WTC11 (cell line): ENCODE measurements around the gene FAM177A1. TPM values are rescaled to one million over a fixed set of nuclear protein-coding genes. Genes with fewer than 3 reads are reported as not detected.

Source experiments
- ATAC-seq: fragments of 200-7000 bp; cut with Tn5 transposase; 2 replicates; pipeline ENCODE4 v1.10.0; 2021; ENCODE audit warnings: mild to moderate bottlenecking, moderate library complexity
- CTCF ChIA-PET: fragments of 300-600 bp; sonication (Branson Sonifier 250); formaldehyde crosslinking; loops from one replicate; lab custom pipeline; 2021; ENCODE audit warnings: antibody characterized with exemption; lab: Charles Lee
- POLR2A ChIA-PET: fragments of 350-600 bp; sonication (Branson Sonifier 250); formaldehyde crosslinking; loops from one replicate; lab custom pipeline; 2021; ENCODE audit warnings: antibody characterized with exemption; lab: Charles Lee
- DNase-seq: peaks from one replicate; pipeline ENCODE4 v3.0.0; 2021; ENCODE audit warnings: low spot score
- H3K27ac Mint-ChIP-seq: 2 replicates; pipeline ENCODE4 v1.8.0; 2021; ENCODE audit warnings: mixed read lengths
- H3K27me3 Mint-ChIP-seq: 2 replicates; pipeline ENCODE4 v1.8.0; 2021; ENCODE audit warnings: low read depth, mild to moderate bottlenecking, moderate library complexity, mixed read lengths
- H3K36me3 Mint-ChIP-seq: 2 replicates; pipeline ENCODE4 v1.8.0; 2021; ENCODE audit warnings: mixed read lengths
- H3K4me1 Mint-ChIP-seq: 2 replicates; pipeline ENCODE4 v1.8.0; 2022; ENCODE audit warnings: mixed read lengths
- H3K4me3 Mint-ChIP-seq: 2 replicates; pipeline ENCODE4 v1.8.0; 2021; ENCODE audit warnings: mild to moderate bottlenecking, moderate library complexity, mixed read lengths
- H3K9me3 Mint-ChIP-seq: 2 replicates; pipeline ENCODE4 v1.8.0; 2021; ENCODE audit warnings: mixed read lengths
- CREB1 ChIP-seq: sonication (generic); formaldehyde crosslinking; IDR thresholded peaks from 2 replicates; pipeline ENCODE4 v1.8.0; 2023; ENCODE audit warnings: mild to moderate bottlenecking, missing genetic modification reagents
- EMX1 ChIP-seq: fragments of 250-450 bp; sonication (Bioruptor Pico); IDR thresholded peaks from 2 replicates; pipeline ENCODE4 v1.8.0; 2021; ENCODE audit warnings: mild to moderate bottlenecking
- ESRRA ChIP-seq: sonication (generic); formaldehyde crosslinking; IDR thresholded peaks from 2 replicates; pipeline ENCODE4 v1.8.1; 2022; ENCODE audit warnings: mild to moderate bottlenecking, missing genetic modification reagents, borderline replicate concordance
- ETV6 ChIP-seq: sonication (generic); formaldehyde crosslinking; IDR thresholded peaks from 2 replicates; pipeline ENCODE4 v1.8.1; 2022; ENCODE audit warnings: mild to moderate bottlenecking, missing genetic modification reagents
- NFE2L1 ChIP-seq: sonication (generic); formaldehyde crosslinking; IDR thresholded peaks from 2 replicates; pipeline ENCODE4 v1.8.1; 2023; ENCODE audit warnings: missing genetic modification reagents
- NR2C2 ChIP-seq: sonication (generic); formaldehyde crosslinking; IDR thresholded peaks from 2 replicates; pipeline ENCODE4 v1.8.0; 2022; ENCODE audit warnings: mild to moderate bottlenecking, missing genetic modification reagents
- OVOL2 ChIP-seq: fragments of 250-450 bp; sonication (Bioruptor Pico); IDR thresholded peaks from 2 replicates; pipeline ENCODE4 v1.9.0; 2021; ENCODE audit warnings: mild to moderate bottlenecking, borderline replicate concordance
- ZNF263 ChIP-seq: sonication (generic); formaldehyde crosslinking; IDR thresholded peaks from 2 replicates; pipeline ENCODE4 v1.8.1; 2022; ENCODE audit warnings: low read depth, mild to moderate bottlenecking, moderate library complexity, missing genetic modification reagents
- total RNA-seq: library from RNA; stranded (reverse); gene quantifications from 3 replicates; pipeline ENCODE4 v1.2.3, GENCODE V29; 2021
- TF ChIP-seq, protein P1 (sequence below): sonication (generic); formaldehyde crosslinking; IDR thresholded peaks from 2 replicates; pipeline ENCODE4 v1.8.0; 2023; ENCODE audit warnings: missing genetic modification reagents, mild to moderate bottlenecking, borderline replicate concordance
- TF ChIP-seq, protein P2 (sequence below): fragments of 250-450 bp; sonication (Bioruptor Pico); IDR thresholded peaks from 2 replicates; pipeline ENCODE4 v1.9.0; 2021; ENCODE audit warnings: mild to moderate bottlenecking
- TF ChIP-seq, protein P3 (sequence below): fragments of 250-450 bp; sonication (Bioruptor Pico); IDR thresholded peaks from 2 replicates; pipeline ENCODE4 v1.9.0; 2021; ENCODE audit warnings: mild to moderate bottlenecking
- TF ChIP-seq, protein P4 (sequence below): fragments of 250-450 bp; sonication (Bioruptor Pico); conservative IDR thresholded peaks from 2 replicates; pipeline ENCODE4 v1.9.0; 2021; ENCODE audit warnings: mild to moderate bottlenecking
- TF ChIP-seq, protein P5 (sequence below): sonication (generic); formaldehyde crosslinking; IDR thresholded peaks from 2 replicates; pipeline ENCODE4 v1.8.1; 2023; ENCODE audit warnings: mild to moderate bottlenecking, moderate library complexity, missing genetic modification reagents
- TF ChIP-seq, protein P6 (sequence below): sonication (generic); formaldehyde crosslinking; IDR thresholded peaks from 2 replicates; pipeline ENCODE4 v1.8.1; 2022; ENCODE audit warnings: low read depth, missing genetic modification reagents, borderline replicate concordance
- TF ChIP-seq, protein P7 (sequence below): sonication (generic); formaldehyde crosslinking; IDR thresholded peaks from 2 replicates; pipeline ENCODE4 v1.8.0; 2023; ENCODE audit warnings: mild to moderate bottlenecking, missing genetic modification reagents
- TF ChIP-seq, protein P8 (sequence below): fragments of 250-450 bp; sonication (Bioruptor Pico); IDR thresholded peaks from 2 replicates; pipeline ENCODE4 v1.9.0; 2021; ENCODE audit warnings: moderate library complexity, mild to moderate bottlenecking, inconsistent platforms, borderline replicate concordance

Gene FAM177A1
- total RNA-seq, 1 experiment from 2014 or later = 44.7 TPM

DNA sequence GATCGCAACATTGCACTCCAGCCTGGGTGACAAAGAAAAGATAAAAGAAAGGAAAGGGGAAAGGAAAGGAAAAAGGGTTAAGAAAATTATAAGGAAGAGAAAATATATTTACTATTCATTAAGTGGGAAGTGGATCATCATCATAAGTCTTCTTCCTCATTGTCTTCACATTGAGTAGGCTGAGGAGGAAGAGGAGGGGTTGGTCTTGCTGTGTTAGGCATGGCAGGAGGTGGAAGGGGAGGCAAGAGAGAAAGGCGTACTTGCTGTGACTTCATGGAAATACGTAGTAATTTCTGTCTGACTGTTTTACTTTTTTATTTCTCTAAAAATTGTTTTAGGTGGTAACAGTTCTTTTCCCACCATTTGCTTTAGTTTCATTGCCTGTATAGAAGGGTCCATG, 26.2 kb downstream of the FAM177A1 start (continued):
- TF ChIP-seq ZNF263 (CRISPR knock-in tag) = no peak
- TF ChIP-seq, protein P1, sequence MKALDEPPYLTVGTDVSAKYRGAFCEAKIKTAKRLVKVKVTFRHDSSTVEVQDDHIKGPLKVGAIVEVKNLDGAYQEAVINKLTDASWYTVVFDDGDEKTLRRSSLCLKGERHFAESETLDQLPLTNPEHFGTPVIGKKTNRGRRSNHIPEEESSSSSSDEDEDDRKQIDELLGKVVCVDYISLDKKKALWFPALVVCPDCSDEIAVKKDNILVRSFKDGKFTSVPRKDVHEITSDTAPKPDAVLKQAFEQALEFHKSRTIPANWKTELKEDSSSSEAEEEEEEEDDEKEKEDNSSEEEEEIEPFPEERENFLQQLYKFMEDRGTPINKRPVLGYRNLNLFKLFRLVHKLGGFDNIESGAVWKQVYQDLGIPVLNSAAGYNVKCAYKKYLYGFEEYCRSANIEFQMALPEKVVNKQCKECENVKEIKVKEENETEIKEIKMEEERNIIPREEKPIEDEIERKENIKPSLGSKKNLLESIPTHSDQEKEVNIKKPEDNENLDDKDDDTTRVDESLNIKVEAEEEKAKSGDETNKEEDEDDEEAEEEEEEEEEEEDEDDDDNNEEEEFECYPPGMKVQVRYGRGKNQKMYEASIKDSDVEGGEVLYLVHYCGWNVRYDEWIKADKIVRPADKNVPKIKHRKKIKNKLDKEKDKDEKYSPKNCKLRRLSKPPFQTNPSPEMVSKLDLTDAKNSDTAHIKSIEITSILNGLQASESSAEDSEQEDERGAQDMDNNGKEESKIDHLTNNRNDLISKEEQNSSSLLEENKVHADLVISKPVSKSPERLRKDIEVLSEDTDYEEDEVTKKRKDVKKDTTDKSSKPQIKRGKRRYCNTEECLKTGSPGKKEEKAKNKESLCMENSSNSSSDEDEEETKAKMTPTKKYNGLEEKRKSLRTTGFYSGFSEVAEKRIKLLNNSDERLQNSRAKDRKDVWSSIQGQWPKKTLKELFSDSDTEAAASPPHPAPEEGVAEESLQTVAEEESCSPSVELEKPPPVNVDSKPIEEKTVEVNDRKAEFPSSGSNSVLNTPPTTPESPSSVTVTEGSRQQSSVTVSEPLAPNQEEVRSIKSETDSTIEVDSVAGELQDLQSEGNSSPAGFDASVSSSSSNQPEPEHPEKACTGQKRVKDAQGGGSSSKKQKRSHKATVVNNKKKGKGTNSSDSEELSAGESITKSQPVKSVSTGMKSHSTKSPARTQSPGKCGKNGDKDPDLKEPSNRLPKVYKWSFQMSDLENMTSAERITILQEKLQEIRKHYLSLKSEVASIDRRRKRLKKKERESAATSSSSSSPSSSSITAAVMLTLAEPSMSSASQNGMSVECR (CRISPR knock-in tag) = no peak
- TF ChIP-seq, protein P2, sequence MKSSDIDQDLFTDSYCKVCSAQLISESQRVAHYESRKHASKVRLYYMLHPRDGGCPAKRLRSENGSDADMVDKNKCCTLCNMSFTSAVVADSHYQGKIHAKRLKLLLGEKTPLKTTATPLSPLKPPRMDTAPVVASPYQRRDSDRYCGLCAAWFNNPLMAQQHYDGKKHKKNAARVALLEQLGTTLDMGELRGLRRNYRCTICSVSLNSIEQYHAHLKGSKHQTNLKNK (CRISPR knock-in tag) = no peak
- TF ChIP-seq, all 79 proteins: peak for 0

DNA sequence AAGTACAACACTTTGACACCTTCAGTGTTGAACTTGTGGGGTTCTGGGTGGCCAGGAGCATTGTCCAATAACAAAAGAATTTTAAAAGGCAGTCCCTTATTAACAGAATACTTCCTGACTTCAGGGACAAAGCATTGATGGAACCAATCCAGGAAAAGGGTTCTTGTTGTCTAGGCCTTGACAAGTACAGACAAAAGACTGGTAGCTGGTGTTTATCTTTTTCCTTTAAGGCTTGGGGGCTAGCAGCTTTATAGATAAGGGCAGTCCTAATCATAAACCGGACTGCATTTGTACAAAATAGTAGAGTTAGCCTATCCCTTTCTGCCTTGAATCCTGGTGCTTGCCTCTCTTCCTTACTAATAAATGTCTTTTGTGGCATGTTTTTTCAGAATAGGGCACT, 27.4 kb downstream of the FAM177A1 start:
- no peak for DNase-seq
- ChIA-PET POLR2A (no interaction called here), CTCF (no interaction called here)
- Mint-ChIP-seq H3K36me3 (peaks cover 20% of the 10 kb centered on the region), H3K4me1 (no peaks in the 10 kb centered on the region), H3K27me3 (no peaks in the 10 kb centered on the region), H3K4me3 (no peak overlapping the region), H3K27ac (no peak overlapping the region), H3K9me3 (0 out of 2 replicates have a peak, but pooled peaks cover 2% of the 10 kb centered on the region)
- ATAC-seq = no peak
- TF ChIP-seq NR2C2 (CRISPR knock-in tag) (no peak), EMX1 (CRISPR knock-in tag) (no peak), OVOL2 (no peak)
- TF ChIP-seq, protein P3, sequence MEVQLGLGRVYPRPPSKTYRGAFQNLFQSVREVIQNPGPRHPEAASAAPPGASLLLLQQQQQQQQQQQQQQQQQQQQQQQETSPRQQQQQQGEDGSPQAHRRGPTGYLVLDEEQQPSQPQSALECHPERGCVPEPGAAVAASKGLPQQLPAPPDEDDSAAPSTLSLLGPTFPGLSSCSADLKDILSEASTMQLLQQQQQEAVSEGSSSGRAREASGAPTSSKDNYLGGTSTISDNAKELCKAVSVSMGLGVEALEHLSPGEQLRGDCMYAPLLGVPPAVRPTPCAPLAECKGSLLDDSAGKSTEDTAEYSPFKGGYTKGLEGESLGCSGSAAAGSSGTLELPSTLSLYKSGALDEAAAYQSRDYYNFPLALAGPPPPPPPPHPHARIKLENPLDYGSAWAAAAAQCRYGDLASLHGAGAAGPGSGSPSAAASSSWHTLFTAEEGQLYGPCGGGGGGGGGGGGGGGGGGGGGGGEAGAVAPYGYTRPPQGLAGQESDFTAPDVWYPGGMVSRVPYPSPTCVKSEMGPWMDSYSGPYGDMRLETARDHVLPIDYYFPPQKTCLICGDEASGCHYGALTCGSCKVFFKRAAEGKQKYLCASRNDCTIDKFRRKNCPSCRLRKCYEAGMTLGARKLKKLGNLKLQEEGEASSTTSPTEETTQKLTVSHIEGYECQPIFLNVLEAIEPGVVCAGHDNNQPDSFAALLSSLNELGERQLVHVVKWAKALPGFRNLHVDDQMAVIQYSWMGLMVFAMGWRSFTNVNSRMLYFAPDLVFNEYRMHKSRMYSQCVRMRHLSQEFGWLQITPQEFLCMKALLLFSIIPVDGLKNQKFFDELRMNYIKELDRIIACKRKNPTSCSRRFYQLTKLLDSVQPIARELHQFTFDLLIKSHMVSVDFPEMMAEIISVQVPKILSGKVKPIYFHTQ (CRISPR knock-in tag) = no peak
- TF ChIP-seq, protein P4, sequence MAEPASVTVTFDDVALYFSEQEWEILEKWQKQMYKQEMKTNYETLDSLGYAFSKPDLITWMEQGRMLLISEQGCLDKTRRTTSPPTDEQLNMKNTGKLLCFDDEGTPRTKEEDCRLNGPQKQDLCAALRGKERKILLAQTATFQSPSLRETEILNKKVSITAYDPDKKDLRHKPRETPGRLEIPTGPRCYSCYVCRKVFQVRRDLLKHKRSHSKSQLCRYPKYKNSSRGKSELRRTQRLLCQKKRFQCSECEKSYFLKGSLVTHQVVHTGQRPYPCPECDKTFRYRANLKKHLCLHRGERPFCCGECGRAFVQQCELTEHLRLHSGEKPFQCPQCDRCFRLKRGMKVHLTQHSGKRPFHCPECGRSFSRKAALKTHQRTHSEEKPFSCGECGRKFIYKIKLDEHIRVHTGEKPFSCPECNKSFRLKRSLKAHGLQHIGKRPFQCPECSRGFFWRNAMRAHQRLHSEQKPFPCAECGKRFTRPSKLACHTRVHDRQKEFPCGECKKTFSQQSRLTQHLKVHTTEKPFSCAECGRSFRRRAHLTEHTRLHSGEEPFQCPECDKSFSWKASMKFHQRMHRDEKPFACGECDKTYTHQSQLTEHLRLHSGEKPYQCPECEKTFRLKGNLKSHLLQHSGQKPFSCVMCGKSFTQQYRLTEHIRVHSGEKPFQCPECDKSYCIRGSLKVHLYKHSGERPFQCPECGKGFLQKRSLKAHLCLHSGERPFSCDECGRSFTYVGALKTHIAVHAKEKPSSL (CRISPR knock-in tag) = no peak

DNA sequence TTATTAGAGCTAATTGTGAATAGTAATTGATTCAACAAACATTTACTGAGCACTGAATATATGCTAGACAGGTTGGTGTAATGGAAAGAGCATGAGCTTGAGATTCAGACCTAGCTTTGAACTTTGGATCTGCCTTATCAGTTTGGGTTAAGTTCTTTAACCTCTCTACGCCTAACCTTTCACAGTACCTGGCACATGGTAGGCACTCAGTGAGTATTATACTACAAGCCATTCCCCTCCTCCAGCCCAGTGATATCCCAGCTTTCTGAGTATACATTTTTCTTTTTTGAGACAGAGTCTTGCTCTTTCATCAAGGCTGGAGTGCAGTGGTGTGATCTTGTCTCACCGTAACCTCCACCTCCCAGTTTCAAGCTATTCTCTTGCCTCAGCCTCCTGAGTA, 32.0 kb downstream of the FAM177A1 start:
- DNase-seq = no peak
- H3K9me3 Mint-ChIP-seq = no peaks in the 10 kb centered on the region
- ChIA-PET POLR2A (interaction anchor here (0.6 kb wide), 1 partner anchor 13 kb away, joined by 3 read pairs; no protein-coding TSS in a partner anchor), CTCF (no interaction called here)
- peaks cover 11% of the 10 kb centered on the region; the same call in 1 of the 2 replicates for H3K36me3 Mint-ChIP-seq
- H3K27me3 Mint-ChIP-seq = no peaks in the 10 kb centered on the region
- ATAC-seq = no peak
- H3K4me3 Mint-ChIP-seq = no peak overlapping the region
- H3K27ac Mint-ChIP-seq = no peak overlapping the region
- H3K4me1 Mint-ChIP-seq = no peaks in the 10 kb centered on the region
- TF ChIP-seq ETV6 (CRISPR knock-in tag) (no peak), NFE2L1 (no peak), ESRRA (no peak), CREB1 (no peak)
- TF ChIP-seq, protein P5, sequence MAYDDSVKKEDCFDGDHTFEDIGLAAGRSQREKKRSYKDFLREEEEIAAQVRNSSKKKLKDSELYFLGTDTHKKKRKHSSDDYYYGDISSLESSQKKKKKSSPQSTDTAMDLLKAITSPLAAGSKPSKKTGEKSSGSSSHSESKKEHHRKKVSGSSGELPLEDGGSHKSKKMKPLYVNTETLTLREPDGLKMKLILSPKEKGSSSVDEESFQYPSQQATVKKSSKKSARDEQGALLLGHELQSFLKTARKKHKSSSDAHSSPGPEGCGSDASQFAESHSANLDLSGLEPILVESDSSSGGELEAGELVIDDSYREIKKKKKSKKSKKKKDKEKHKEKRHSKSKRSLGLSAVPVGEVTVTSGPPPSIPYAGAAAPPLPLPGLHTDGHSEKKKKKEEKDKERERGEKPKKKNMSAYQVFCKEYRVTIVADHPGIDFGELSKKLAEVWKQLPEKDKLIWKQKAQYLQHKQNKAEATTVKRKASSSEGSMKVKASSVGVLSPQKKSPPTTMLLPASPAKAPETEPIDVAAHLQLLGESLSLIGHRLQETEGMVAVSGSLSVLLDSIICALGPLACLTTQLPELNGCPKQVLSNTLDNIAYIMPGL (CRISPR knock-in tag) = no peak
- TF ChIP-seq, protein P6, sequence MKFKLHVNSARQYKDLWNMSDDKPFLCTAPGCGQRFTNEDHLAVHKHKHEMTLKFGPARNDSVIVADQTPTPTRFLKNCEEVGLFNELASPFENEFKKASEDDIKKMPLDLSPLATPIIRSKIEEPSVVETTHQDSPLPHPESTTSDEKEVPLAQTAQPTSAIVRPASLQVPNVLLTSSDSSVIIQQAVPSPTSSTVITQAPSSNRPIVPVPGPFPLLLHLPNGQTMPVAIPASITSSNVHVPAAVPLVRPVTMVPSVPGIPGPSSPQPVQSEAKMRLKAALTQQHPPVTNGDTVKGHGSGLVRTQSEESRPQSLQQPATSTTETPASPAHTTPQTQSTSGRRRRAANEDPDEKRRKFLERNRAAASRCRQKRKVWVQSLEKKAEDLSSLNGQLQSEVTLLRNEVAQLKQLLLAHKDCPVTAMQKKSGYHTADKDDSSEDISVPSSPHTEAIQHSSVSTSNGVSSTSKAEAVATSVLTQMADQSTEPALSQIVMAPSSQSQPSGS (CRISPR knock-in tag) = no peak
- TF ChIP-seq, protein P7, sequence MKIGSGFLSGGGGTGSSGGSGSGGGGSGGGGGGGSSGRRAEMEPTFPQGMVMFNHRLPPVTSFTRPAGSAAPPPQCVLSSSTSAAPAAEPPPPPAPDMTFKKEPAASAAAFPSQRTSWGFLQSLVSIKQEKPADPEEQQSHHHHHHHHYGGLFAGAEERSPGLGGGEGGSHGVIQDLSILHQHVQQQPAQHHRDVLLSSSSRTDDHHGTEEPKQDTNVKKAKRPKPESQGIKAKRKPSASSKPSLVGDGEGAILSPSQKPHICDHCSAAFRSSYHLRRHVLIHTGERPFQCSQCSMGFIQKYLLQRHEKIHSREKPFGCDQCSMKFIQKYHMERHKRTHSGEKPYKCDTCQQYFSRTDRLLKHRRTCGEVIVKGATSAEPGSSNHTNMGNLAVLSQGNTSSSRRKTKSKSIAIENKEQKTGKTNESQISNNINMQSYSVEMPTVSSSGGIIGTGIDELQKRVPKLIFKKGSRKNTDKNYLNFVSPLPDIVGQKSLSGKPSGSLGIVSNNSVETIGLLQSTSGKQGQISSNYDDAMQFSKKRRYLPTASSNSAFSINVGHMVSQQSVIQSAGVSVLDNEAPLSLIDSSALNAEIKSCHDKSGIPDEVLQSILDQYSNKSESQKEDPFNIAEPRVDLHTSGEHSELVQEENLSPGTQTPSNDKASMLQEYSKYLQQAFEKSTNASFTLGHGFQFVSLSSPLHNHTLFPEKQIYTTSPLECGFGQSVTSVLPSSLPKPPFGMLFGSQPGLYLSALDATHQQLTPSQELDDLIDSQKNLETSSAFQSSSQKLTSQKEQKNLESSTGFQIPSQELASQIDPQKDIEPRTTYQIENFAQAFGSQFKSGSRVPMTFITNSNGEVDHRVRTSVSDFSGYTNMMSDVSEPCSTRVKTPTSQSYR (CRISPR knock-in tag) = no peak
- TF ChIP-seq, protein P8, sequence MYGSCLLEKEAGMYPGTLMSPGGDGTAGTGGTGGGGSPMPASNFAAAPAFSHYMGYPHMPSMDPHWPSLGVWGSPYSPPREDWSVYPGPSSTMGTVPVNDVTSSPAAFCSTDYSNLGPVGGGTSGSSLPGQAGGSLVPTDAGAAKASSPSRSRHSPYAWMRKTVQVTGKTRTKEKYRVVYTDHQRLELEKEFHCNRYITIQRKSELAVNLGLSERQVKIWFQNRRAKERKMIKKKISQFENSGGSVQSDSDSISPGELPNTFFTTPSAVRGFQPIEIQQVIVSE (CRISPR knock-in tag) = no peak
